ES-I3 (cell line): ENCODE measurements around the gene TPPP.

Source experiments
- H3K36me3 ChIP-seq: 2 replicates; pipeline ENCODE4 v1.6.1; 2013; ENCODE audit warnings: mild to moderate bottlenecking, low read length, control low read depth, moderate library complexity; ENCODE audit not compliant: insufficient read depth
- H3K4me1 ChIP-seq: 2 replicates; pipeline ENCODE4 v1.6.1; 2013; ENCODE audit warnings: mild to moderate bottlenecking, control low read depth, low read length; ENCODE audit not compliant: insufficient read depth
- H3K9ac ChIP-seq: 2 replicates; pipeline ENCODE4 v1.6.1; 2013; ENCODE audit warnings: low read depth, mild to moderate bottlenecking, low read length, moderate library complexity
- H3K9me3 ChIP-seq: 2 replicates; pipeline ENCODE4 v1.6.1; 2013; ENCODE audit warnings: mild to moderate bottlenecking, low read length, moderate library complexity; ENCODE audit not compliant: control insufficient read depth, insufficient read depth

Gene TPPP

DNA sequence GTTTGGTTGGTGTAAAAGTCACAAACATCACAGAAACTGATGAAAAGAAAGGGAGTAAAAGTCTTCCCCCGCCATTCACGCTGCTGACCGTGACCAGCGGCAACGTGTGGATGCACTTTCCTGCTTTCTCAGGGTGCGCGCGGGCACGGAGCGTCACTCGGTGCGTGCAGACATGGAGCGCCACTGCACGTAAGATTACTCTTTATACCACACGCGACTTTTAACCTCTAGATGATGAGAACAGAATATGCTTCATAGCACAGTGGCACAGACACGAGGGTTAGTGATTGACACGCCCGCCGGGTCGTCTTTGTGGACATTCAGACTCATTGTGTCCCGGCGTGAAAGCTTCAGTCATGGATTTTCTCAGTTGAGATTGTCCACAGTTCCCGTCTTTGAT lies 65.3 kb downstream of the TPPP start:
- H3K9me3 ChIP-seq: no peaks in the 10 kb centered on the region
- no peaks in the 10 kb centered on the region for H3K4me1 ChIP-seq
- H3K9ac ChIP-seq: no peak overlapping the region
- peaks cover 5% of the 10 kb centered on the region; the same call in 1 of the 2 replicates for H3K36me3 ChIP-seq

DNA sequence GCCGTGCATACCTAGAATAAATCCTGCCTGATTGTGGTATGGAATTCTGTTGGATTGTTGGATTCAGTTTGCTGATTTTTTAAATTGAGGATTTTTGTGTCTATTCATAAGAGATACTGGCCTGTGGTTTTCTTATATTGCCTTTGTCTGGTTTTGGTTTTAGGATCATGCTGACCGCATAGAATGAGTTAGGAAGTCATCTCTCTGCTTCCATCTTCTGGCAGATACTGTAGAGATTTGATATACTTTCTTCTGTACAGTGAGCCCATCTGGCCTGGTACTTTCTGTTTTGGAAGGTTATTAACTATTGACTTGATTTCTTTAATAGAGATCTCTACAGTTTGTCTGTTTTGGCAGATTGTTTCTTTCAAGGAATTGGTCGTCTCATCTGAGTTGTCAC lies 66.3 kb downstream of the TPPP start:
- H3K4me1 ChIP-seq: no peaks in the 10 kb centered on the region
- H3K9ac ChIP-seq: no peak overlapping the region
- H3K9me3 ChIP-seq: no peaks in the 10 kb centered on the region
- H3K36me3 ChIP-seq: peaks cover 7% of the 10 kb centered on the region; the same call in 1 of the 2 replicates

DNA sequence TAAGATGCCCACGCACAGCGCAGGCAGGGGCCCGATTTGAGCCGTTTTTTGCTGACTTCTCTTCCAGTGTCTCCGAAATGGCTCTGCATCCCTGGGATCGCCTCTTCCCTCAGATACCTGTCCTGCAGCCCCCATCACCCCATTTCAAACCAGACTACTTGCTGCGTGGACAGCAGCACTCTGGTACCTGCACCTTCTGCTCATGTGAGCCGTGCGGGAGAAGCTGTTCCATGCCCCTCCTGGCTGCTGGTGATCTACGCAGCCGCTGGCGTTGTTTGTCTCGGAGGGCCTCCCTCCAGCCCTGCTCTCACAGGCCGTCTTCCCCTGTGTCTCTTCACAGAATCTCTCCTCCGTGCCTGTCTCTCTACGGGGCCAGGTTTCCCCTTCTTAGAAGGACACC lies 67.6 kb downstream of the TPPP start:
- H3K9ac ChIP-seq: no peak overlapping the region
- no peaks in the 10 kb centered on the region for H3K9me3 ChIP-seq
- H3K4me1 ChIP-seq: no peaks in the 10 kb centered on the region
- H3K36me3 ChIP-seq: peaks cover 20% of the 10 kb centered on the region; the same call in 1 of the 2 replicates

DNA sequence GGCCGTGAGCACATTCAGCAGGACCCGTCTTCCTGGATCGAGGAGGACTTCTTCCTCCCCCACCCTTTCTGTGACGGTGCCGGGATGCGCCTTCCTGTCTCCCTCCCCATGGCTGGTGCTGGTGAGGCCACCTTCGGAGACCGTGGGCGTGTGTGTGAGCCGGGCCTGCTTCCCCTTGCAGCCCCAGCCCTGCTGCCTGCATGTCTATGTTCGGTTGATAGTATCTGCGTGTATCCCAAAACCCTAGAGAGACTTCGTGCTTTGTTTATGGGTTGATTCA lies 68.3 kb downstream of the TPPP start:
- H3K36me3 ChIP-seq: peaks cover 20% of the 10 kb centered on the region; the same call in 1 of the 2 replicates
- no peak overlapping the region for H3K9ac ChIP-seq
- no peaks in the 10 kb centered on the region for H3K4me1 ChIP-seq
- H3K9me3 ChIP-seq: no peaks in the 10 kb centered on the region

DNA sequence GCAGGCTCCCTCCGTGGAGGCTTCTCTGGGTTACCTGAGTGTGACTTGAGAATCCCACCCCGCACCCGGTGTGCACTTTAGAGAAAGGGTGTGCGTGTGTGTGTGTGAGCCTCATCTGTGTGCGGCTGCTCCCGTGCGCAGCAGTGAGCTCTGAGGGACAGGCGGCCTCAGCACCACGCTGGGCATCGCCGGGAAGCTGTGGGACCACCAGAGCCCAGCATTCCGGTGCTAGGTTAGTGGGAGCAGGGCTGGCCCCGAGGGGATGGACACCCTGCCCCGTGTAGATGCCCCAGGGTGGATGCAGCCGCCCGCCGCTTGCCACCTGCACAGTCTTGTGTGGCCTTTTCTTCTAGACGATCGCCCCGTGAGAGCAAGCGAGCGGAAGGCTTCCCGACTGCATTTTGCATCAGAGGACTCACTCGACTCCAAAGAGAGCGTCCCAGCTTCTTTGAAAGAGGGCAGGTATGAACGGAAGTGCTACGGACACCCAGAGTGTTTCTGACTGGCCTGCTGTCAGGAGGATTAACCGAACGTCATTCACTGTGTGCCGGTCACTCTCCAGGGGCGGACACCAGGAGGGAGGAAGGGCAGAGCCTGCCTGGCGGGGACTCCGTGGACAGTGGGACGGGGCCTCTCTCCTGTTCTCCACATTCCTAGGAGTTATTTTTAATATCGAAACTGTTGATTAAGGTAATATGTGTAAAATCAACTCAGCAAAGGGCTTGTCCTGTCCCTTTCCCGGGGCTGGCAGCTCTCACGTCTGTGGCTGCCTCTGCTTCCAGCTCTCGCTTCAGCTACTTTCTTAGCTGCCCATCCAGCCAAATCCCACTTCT lies 68.8 kb downstream of the TPPP start:
- no peak overlapping the region for H3K9ac ChIP-seq
- peaks cover 20% of the 10 kb centered on the region; the same call in 1 of the 2 replicates for H3K36me3 ChIP-seq
- H3K4me1 ChIP-seq: no peaks in the 10 kb centered on the region

DNA sequence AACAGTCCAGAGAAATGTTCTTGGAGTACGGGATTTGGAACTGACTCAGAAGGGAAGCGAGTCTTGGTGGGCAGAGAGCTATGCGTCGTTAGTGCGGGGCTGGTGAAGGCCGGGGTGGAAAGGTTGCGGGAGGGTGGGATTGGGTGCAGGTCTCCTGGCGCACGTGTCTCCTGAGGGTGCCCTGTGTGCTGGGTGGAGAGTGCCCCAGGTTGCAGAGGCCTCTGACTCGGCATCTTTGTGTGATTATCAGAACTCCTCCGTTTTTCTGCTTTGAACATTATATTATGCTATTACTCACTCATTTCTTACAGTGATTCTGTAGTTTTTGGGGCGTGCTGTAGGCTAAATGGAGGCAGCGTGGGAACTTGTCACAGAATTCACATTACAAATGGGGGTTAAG lies 69.6 kb downstream of the TPPP start:
- Histone ChIP-seq H3K36me3 (peaks cover 20% of the 10 kb centered on the region; the same call in 1 of the 2 replicates), H3K9ac (no peak overlapping the region), H3K4me1 (no peaks in the 10 kb centered on the region), H3K9me3 (no peaks in the 10 kb centered on the region)

More for the DNA sequence above, 68.8 kb downstream of the TPPP start:
- H3K9me3 ChIP-seq: no peaks in the 10 kb centered on the region

DNA sequence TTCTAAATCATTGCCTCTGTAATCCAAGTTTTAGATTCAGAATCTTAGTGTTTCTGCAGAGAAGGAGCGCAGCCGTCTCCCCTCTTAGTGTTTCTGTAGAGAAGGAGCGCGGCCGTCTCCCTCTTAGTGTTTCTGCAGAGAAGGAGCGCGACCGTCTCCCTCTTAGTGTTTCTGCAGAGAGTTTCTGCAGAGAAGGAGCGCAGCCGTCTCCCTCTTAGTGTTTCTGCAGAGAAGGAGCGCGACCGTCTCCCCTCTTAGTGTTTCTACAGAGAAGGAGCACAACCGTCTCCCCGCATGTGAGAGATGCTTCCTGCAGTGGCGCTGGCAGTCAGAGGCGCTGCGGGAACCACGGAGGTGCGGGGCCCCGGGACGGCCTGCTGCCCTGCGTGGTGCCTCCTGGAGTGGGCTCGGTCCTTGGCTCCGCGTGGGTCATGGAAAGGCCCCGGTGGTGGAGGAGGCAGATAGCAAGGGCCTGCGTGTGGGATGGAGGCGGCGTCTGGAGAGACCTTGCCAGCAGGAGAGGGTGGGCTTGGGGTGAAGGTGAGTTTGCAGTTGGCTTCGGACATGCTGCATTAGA lies 70.1 kb downstream of the TPPP start:
- Histone ChIP-seq H3K9ac (no peak overlapping the region), H3K4me1 (no peaks in the 10 kb centered on the region), H3K36me3 (peaks cover 20% of the 10 kb centered on the region; the same call in 1 of the 2 replicates), H3K9me3 (no peaks in the 10 kb centered on the region)

DNA sequence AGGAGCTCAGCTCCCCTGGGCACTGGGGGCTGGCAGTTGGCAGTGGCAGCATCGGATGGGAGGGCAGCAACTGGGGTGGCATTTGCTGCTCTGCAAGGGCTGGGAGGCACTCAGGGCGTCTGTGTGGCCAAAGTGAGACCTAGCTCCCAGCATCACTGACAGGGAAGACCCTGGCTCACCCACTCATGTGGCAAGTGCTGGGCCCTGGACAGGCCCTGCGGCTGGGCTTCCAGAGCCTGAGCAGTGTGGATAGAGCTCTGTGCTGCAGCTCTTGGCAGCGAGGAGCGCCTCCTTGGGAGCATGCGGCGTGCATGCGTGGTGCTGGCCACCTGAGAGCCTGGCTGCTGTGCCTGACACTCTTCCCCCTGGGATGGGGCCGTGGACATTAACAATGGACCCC lies 70.8 kb downstream of the TPPP start:
- H3K4me1 ChIP-seq: no peaks in the 10 kb centered on the region
- no peaks in the 10 kb centered on the region for H3K9me3 ChIP-seq
- H3K36me3 ChIP-seq: peaks cover 20% of the 10 kb centered on the region; the same call in 1 of the 2 replicates
- H3K9ac ChIP-seq: no peak overlapping the region

DNA sequence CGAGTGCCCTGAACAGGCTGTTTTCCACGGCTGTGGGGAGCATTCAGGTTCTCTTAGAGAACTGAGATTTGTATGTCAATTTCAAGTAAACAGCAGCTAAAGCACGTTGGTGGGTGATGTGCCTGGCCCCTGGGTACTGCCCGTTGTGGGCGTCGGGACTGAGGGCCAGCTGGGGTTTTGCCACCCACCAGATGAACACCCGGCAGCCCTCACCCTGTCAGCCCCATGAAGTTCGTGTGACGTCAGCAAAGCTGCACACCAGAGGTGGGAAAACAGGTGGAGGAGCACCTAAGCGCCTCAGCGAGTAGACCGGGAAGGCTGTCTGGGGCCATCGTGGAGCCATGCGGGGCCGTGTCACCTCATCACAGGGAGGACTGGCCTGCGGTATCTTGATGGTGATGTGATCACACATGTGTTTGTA lies 71.8 kb downstream of the TPPP start:
- H3K36me3 ChIP-seq: peaks cover 20% of the 10 kb centered on the region; the same call in 1 of the 2 replicates
- H3K9ac ChIP-seq: no peak overlapping the region
- no peaks in the 10 kb centered on the region for H3K4me1 ChIP-seq
- H3K9me3 ChIP-seq: no peaks in the 10 kb centered on the region

DNA sequence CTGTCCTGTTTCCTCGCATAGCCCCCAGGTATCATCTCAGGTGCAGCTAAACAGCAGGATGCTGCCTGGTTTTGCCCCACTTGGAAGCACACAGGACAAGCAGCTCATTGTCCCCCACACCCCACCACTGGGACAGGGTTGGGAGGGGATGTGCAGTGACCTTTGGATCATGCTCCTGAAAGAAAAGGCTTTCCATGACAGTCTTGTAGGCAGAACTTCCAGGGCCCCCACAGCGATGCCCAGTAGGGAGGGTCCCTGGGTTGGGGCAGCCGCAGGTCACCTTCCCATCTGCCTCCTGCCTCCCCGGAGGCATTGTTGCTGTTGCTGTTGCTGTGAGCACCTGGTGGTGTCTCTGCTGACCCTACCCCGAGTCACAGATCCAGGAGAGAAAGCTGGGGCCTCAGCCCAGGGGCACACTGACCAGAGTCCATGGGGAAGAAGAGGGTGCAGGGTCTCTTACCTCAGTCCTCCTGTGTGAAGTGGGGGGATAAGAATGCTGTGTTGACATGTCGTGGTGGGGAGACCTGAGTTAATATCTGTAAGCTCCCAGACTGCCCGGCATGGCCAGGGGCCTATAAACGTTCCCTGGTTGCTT lies 72.5 kb downstream of the TPPP start:
- Histone ChIP-seq H3K9ac (no peak overlapping the region), H3K4me1 (no peaks in the 10 kb centered on the region), H3K9me3 (no peaks in the 10 kb centered on the region), H3K36me3 (peaks cover 20% of the 10 kb centered on the region; the same call in 1 of the 2 replicates)

DNA sequence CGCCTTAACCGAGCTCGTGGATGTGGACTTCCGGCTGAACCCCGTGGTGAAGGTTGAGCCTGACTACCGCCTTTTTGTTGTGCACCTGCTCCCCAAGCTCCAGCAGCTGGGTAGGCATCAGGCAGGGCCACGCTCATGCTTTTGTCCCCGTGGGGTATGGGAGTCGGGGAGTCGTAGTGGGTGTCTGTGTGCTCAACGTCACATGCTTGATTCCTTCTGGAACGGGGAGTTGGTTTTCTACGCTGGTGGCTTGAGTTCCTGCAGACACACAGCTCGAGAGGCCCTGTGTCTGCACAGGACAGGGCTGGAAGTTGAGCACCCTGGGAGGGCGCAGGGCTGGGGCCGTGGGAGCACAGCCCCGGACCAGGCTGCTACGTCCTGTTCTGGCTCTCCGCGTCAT lies 73.0 kb downstream of the TPPP start:
- peaks cover 20% of the 10 kb centered on the region; the same call in 1 of the 2 replicates for H3K36me3 ChIP-seq

DNA sequence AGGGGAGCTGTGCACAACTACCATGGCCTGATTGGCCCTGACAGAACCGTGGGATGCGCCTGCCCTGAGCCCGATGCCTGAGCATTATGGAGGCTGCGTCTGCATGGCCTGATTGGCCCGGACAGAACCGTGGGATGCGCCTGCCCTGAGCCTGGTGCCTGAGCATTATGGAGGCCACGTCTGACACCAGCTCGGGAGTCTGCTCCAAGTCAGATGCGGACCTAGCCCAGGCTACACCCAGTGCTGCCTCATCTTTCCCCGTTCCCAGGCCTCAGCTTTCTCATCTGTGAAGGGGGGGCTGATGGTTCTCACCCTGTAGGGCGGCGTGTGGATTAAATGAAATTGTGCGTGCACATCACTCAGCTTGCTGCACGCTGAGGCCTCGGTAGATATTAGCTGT lies 73.7 kb downstream of the TPPP start:
- Histone ChIP-seq H3K9ac (no peak overlapping the region), H3K9me3 (no peaks in the 10 kb centered on the region), H3K36me3 (peaks cover 17% of the 10 kb centered on the region; the same call in 1 of the 2 replicates), H3K4me1 (no peaks in the 10 kb centered on the region)

More for the DNA sequence above, 73.0 kb downstream of the TPPP start:
- Histone ChIP-seq H3K4me1 (no peaks in the 10 kb centered on the region), H3K9me3 (no peaks in the 10 kb centered on the region), H3K9ac (no peak overlapping the region)

DNA sequence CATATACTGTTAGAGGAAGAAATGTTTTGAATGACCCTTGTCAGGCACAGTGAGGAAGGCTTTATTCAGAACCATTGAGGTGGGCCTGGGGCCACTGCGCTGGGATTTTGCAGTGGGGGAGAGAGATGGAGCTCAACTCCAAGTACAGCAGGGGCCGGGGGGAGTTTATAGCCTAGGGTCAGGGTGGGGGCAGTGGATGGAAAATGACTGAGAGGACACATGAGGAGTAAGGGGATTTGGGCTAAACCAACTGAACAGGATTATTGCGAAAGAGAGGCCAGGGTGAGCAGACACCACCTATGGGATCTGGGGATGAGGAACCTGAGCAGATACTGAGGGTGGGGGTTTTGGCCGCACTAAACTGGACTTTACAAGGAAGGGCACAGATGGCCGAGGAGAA lies 74.7 kb downstream of the TPPP start:
- H3K9me3 ChIP-seq: no peaks in the 10 kb centered on the region
- peaks cover 15% of the 10 kb centered on the region; the same call in 1 of the 2 replicates for H3K36me3 ChIP-seq
- H3K9ac ChIP-seq: no peak overlapping the region
- no peaks in the 10 kb centered on the region for H3K4me1 ChIP-seq

DNA sequence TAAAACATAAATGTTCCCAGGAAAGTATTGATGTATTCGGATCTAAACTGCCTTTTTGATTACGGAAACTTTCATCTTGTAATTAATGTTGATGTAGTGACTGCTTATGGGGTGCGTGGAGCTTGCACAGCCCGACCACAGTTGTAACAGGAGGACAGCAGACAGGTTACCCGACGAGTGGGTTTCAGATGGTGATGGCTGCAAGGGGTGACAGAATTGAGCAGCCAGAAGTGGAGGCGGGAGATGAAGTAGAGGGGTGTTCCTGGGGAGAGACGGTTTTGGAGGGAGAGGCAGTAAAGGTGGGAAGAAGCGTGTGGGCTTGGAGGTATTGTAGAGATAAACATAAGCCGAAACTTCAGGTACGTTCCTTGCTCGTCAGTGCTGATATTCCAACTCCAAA lies 75.3 kb downstream of the TPPP start:
- H3K36me3 ChIP-seq: peaks cover 15% of the 10 kb centered on the region; the same call in 1 of the 2 replicates
- no peak overlapping the region for H3K9ac ChIP-seq
- no peaks in the 10 kb centered on the region for H3K9me3 ChIP-seq
- no peaks in the 10 kb centered on the region for H3K4me1 ChIP-seq
